ENCODE results near the gene SUGCT.

SUGCT gene

DNA sequence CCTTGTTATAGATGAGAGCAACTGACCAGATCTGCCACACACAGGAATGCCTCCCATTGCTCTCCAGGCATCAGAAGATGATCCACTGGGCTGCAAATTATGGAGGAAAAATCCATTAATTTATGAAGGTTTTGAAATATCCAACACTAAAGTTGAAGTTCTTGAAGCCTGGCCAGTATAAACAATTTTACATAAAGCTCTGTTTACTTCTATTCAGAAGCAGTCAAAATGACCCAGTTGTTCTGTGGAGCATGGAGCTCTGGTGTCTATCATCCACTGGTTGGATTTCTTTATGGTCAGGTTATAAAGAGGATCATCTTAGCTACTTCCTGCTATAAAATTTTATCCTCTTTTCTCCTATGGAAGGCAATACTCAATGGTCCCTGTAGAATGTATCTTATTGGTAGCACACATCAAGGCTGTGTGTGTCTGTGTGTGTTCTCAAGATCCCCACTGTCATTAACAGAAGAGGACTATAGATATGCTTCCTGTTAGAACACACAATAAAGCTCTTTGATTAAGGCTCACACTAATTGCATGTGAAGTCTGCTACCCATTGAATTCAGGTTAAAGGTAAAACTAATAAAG is 747.4 kb downstream of the SUGCT start:
- Histone ChIP-seq H4K20me1 (ENCODE audit: insufficient read depth, low read length) (no peaks in the 10 kb centered on the region), H2AFZ (ENCODE audit: low read depth, low read length) (no peak overlapping the region), H3K4me3 (ENCODE audit: low read depth in 1 of 2, low read length in 2 of 2) (no peak overlapping the region), H3K9ac (ENCODE audit: low read depth, low read length) (no peak overlapping the region), H3K27ac (ENCODE audit: low read length) (no peak overlapping the region), H3K4me1 (ENCODE audit: insufficient read depth, low read length) (no peaks in the 10 kb centered on the region), H3K4me2 (ENCODE audit: insufficient read depth, low read length) (no peak overlapping the region), H3K9me3 (ENCODE audit: insufficient read depth, low read length, severe bottlenecking) (no peaks in the 10 kb centered on the region), H3K36me3 (ENCODE audit: insufficient read depth, low read length) (no peaks in the 10 kb centered on the region), H3K79me2 (ENCODE audit: insufficient read depth, low read length) (no peaks in the 10 kb centered on the region), H3K27me3 (ENCODE audit: insufficient read depth, low read length, poor library complexity) (no peaks in the 10 kb centered on the region)
- ATAC-seq (ENCODE audit: insufficient read depth, low read depth) (no peak), DNase-seq (no peak)
- no peak for TF ChIP-seq EZH2 (IDR thresholded peaks at IDR 0.05; ENCODE audit: borderline replicate concordance, low read depth, low read length, severe bottlenecking)
- TF ChIP-seq, protein P1, sequence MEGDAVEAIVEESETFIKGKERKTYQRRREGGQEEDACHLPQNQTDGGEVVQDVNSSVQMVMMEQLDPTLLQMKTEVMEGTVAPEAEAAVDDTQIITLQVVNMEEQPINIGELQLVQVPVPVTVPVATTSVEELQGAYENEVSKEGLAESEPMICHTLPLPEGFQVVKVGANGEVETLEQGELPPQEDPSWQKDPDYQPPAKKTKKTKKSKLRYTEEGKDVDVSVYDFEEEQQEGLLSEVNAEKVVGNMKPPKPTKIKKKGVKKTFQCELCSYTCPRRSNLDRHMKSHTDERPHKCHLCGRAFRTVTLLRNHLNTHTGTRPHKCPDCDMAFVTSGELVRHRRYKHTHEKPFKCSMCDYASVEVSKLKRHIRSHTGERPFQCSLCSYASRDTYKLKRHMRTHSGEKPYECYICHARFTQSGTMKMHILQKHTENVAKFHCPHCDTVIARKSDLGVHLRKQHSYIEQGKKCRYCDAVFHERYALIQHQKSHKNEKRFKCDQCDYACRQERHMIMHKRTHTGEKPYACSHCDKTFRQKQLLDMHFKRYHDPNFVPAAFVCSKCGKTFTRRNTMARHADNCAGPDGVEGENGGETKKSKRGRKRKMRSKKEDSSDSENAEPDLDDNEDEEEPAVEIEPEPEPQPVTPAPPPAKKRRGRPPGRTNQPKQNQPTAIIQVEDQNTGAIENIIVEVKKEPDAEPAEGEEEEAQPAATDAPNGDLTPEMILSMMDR (IDR thresholded peaks at IDR 0.05; ENCODE audit: borderline replicate concordance, extremely low read depth, low read length, poor library complexity, severe bottlenecking) = no peak

DNA sequence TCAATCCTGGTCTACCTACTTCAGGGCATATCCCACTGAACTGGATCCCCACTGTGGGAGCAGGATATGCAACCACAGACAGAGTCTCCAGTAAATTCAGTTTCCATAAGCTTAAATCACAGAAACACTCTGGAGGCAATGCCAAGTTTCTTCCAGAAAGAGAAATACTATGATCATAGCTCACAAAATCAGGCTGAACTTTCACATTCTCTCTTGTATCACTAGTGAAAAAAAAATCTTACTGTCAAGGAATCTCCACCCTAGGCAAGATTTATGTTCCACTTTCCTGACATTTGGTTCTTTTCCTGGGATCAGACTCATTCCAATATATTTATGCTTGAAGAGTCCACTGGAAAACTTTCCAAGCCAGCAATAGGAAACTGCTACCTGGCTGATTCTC is 749.0 kb downstream of the SUGCT start:
- no peak for ATAC-seq (ENCODE audit: insufficient read depth, low read depth)

DNA sequence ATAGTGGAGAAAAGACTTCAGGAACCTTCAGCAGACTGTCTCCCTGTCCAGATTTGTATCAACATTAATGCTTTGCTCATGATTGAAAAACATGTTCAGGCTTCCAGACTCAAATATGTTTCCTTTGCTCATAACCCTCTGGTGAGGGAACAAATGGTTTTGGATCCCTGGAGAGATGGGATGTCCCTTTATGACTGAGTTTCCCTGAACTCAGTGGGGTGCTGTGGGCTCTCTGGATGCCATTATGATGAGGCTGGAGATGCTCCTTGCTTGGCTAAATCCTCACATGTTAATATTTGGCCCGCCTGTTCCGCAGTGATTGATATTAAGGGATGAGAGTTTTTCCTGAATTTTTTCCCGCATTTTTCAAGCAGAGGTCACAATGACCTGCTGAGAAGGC is 749.4 kb downstream of the SUGCT start:
- H3K79me2 ChIP-seq (ENCODE audit: insufficient read depth, low read length) = no peaks in the 10 kb centered on the region
- TF ChIP-seq EZH2 (IDR thresholded peaks at IDR 0.05; ENCODE audit: borderline replicate concordance, low read depth, low read length, severe bottlenecking) = no peak
- TF ChIP-seq, protein P1 (IDR thresholded peaks at IDR 0.05; ENCODE audit: borderline replicate concordance, extremely low read depth, low read length, poor library complexity, severe bottlenecking) = no peak
- H3K27ac ChIP-seq (ENCODE audit: low read length) = no peak overlapping the region
- H2AFZ ChIP-seq (ENCODE audit: low read depth, low read length) = no peak overlapping the region
- H4K20me1 ChIP-seq (ENCODE audit: insufficient read depth, low read length) = no peaks in the 10 kb centered on the region
- no peaks in the 10 kb centered on the region for H3K36me3 ChIP-seq (ENCODE audit: insufficient read depth, low read length)
- no peak overlapping the region for H3K4me3 ChIP-seq (ENCODE audit: low read depth in 1 of 2, low read length in 2 of 2)
- DNase-seq = no peak
- no peak overlapping the region for H3K9ac ChIP-seq (ENCODE audit: low read depth, low read length)
- H3K4me1 ChIP-seq (ENCODE audit: insufficient read depth, low read length) = no peaks in the 10 kb centered on the region
- no peak for ATAC-seq (ENCODE audit: insufficient read depth, low read depth)
- no peaks in the 10 kb centered on the region for H3K27me3 ChIP-seq (ENCODE audit: insufficient read depth, low read length, poor library complexity)
- H3K9me3 ChIP-seq (ENCODE audit: insufficient read depth, low read length, severe bottlenecking) = no peaks in the 10 kb centered on the region
- no peak overlapping the region for H3K4me2 ChIP-seq (ENCODE audit: insufficient read depth, low read length)

More for the DNA sequence above, 749.0 kb downstream of the SUGCT start:
- TF ChIP-seq, protein P1 (IDR thresholded peaks at IDR 0.05; ENCODE audit: borderline replicate concordance, extremely low read depth, low read length, poor library complexity, severe bottlenecking) = no peak
- TF ChIP-seq EZH2 (IDR thresholded peaks at IDR 0.05; ENCODE audit: borderline replicate concordance, low read depth, low read length, severe bottlenecking) = no peak
- no peak overlapping the region for H3K9ac ChIP-seq (ENCODE audit: low read depth, low read length)
- H2AFZ ChIP-seq (ENCODE audit: low read depth, low read length) = no peak overlapping the region
- H3K27ac ChIP-seq (ENCODE audit: low read length) = no peak overlapping the region
- no peaks in the 10 kb centered on the region for H3K9me3 ChIP-seq (ENCODE audit: insufficient read depth, low read length, severe bottlenecking)
- no peaks in the 10 kb centered on the region for H3K79me2 ChIP-seq (ENCODE audit: insufficient read depth, low read length)
- H3K4me2 ChIP-seq (ENCODE audit: insufficient read depth, low read length) = no peak overlapping the region
- no peak overlapping the region for H3K4me3 ChIP-seq (ENCODE audit: low read depth in 1 of 2, low read length in 2 of 2)
- H3K4me1 ChIP-seq (ENCODE audit: insufficient read depth, low read length) = no peaks in the 10 kb centered on the region
- DNase-seq = no peak
- no peaks in the 10 kb centered on the region for H4K20me1 ChIP-seq (ENCODE audit: insufficient read depth, low read length)
- H3K27me3 ChIP-seq (ENCODE audit: insufficient read depth, low read length, poor library complexity) = no peaks in the 10 kb centered on the region
- H3K36me3 ChIP-seq (ENCODE audit: insufficient read depth, low read length) = no peaks in the 10 kb centered on the region

Measured in DND-41 (cell line).